Left lung (tissue), 10 donors: Measurements from ENCODE around the gene PHF2. TPM values are rescaled to one million over a fixed set of nuclear protein-coding genes. Genes with fewer than 3 reads are reported as not detected.

ENCODE experiments used
- ATAC-seq: fragments of 200-7000 bp; cut with Tn5 transposase; one replicate; pipeline ENCODE4 v1.9.1; 2020; ENCODE audit warnings: moderate library complexity
- DNase-seq, 4 donors: peaks; one replicate each; pipeline ENCODE4 v3.0.0-alpha.2; 2013 to 2020
- H3K27ac ChIP-seq, 2 donors: fragments of 200-600 bp; sonication (generic) in 1 of 2; one replicate each; pipeline versions ENCODE4 v1.5.0 to v1.8.0; 2020 to 2021
- H3K27me3 ChIP-seq, 2 donors: fragments of 200-600 bp; sonication (generic) in 1 of 2; one replicate each; pipeline versions ENCODE4 v1.5.0 to v1.8.0; 2020 to 2021
- H3K36me3 ChIP-seq, 2 donors: fragments of 200-600 bp; sonication (generic) in 1 of 2; one replicate each; pipeline versions ENCODE4 v1.5.0 to v1.8.0; 2020 to 2021
- H3K4me1 ChIP-seq, 2 donors: fragments of 200-600 bp; one replicate each; pipeline ENCODE4 v1.8.0; 2021
- H3K4me3 ChIP-seq, 2 donors: fragments of 200-600 bp; sonication (generic) in 1 of 2; one replicate each; pipeline versions ENCODE4 v1.5.0 to v1.8.0; 2020 to 2021; ENCODE audit warnings: mild to moderate bottlenecking in 1 of 2
- H3K9me3 ChIP-seq, 2 donors: fragments of 200-600 bp; sonication (generic) in 1 of 2; one replicate each; pipeline versions ENCODE4 v1.5.0 to v1.8.0; 2020 to 2021
- intact Hi-C, 2 donors: fragments of 100-400 bp; cut with DNase I; formaldehyde crosslinking; loops; one replicate each; pipeline versions ENCODE4 v1.11.2 to v1.14.2; 2022
- polyA plus RNA-seq, 6 donors: library from polyadenylated mRNA; unstranded; fragments of 120-200 nt; gene quantifications; one replicate each; pipeline ENCODE4 v1.2.1, GENCODE V29; 2013; ENCODE audit not compliant: insufficient read length in 6 of 6
- total RNA-seq, 2 donors: library from RNA; stranded (reverse); fragmentation: NEBNext Ultra II Directional; extraction: Animal tissue kit (Norgen Biotek cat#: 25700); gene quantifications; one replicate each; pipeline ENCODE4 v1.2.1, GENCODE V29; 2021
- TF ChIP-seq, protein P1 (sequence below), 2 donors: fragments of 200-600 bp; sonication (generic) in 1 of 2; IDR thresholded peaks; one replicate each; pipeline versions ENCODE4 v1.5.0 to v1.8.0; 2021; ENCODE audit warnings: antibody characterized with exemption in 2 of 2
- donor health status: DM: no; HTN: yes; CAD: no.
- donor health status: DM: no; HTN: no; CAD: no.

PHF2 gene
- total and polyA plus RNA-seq, 8 donors, result 29.1 to 53.7 (median 42.3) TPM

DNA sequence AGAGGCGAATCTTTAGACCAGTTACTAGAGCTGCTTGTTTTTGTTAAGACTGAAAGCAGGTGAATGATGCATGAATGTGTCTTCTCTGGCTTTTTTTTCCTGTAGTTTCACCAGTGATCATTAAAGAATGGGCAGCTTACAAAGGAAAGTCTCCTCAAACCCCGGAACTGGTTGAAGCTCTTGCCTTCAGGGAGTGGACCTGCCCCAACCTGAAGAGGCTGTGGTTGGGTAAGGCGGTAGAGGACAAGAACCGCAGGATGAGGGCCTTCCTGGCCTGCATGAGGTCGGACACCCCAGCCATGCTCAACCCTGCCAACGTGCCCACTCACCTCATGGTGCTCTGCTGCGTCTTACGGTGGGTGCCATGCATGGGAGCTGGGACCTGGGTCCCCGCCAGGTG is 33.3 kb upstream of the PHF2 start:
- ATAC-seq (no peak), DNase-seq (no peak)
- H3K9me3 ChIP-seq, result no peaks in the 10 kb centered on the region
- H3K27me3 ChIP-seq, result no peaks in the 10 kb centered on the region
- no peak overlapping the region for H3K4me3 ChIP-seq
- H3K36me3 ChIP-seq, result peaks cover 3 to 77% of the 10 kb centered on the region in 2 donors
- H3K27ac ChIP-seq, result no peak overlapping the region
- H3K4me1 ChIP-seq, result no peaks in the 10 kb centered on the region
- TF ChIP-seq, protein P1, sequence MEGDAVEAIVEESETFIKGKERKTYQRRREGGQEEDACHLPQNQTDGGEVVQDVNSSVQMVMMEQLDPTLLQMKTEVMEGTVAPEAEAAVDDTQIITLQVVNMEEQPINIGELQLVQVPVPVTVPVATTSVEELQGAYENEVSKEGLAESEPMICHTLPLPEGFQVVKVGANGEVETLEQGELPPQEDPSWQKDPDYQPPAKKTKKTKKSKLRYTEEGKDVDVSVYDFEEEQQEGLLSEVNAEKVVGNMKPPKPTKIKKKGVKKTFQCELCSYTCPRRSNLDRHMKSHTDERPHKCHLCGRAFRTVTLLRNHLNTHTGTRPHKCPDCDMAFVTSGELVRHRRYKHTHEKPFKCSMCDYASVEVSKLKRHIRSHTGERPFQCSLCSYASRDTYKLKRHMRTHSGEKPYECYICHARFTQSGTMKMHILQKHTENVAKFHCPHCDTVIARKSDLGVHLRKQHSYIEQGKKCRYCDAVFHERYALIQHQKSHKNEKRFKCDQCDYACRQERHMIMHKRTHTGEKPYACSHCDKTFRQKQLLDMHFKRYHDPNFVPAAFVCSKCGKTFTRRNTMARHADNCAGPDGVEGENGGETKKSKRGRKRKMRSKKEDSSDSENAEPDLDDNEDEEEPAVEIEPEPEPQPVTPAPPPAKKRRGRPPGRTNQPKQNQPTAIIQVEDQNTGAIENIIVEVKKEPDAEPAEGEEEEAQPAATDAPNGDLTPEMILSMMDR (IDR thresholded peaks at IDR 0.05), result no peak
- intact Hi-C loops, result no loop called here

GRCh38 chr9:93546356-93546755 is 30.0 kb upstream of the PHF2 start:
- peaks cover 3 to 84% of the 10 kb centered on the region in 2 donors for H3K36me3 ChIP-seq
- no peak for ATAC-seq

GRCh38 chr9:93549611-93550010 is 26.8 kb upstream of the PHF2 start:
- intact Hi-C loops, result no loop called here
- Histone ChIP-seq H3K27ac (no peak overlapping the region), H3K9me3 (no peaks in the 10 kb centered on the region), H3K4me1 (no peaks in the 10 kb centered on the region), H3K36me3 (peaks cover 0 to 82% of the 10 kb centered on the region in 2 donors), H3K27me3 (no peaks in the 10 kb centered on the region), H3K4me3 (no peak overlapping the region)
- TF ChIP-seq, protein P1 (IDR thresholded peaks at IDR 0.05), result no peak
- ATAC-seq (peak; percentile 71), DNase-seq (no peak)

More at GRCh38 chr9:93546356-93546755, 30.0 kb upstream of the PHF2 start:
- TF ChIP-seq, protein P1 (IDR thresholded peaks at IDR 0.05), result no peak
- no peaks in the 10 kb centered on the region for H3K4me1 ChIP-seq
- intact Hi-C loops, result no loop called here
- H3K27ac ChIP-seq, result no peak overlapping the region
- H3K4me3 ChIP-seq, result no peak overlapping the region
- H3K9me3 ChIP-seq, result no peaks in the 10 kb centered on the region
- no peaks in the 10 kb centered on the region for H3K27me3 ChIP-seq
- DNase-seq, result no peak

- Histone ChIP-seq H3K4me3 (no peak overlapping the region), H3K27ac (no peak overlapping the region), H3K9me3 (no peaks in the 10 kb centered on the region), H3K4me1 (no peaks in the 10 kb centered on the region), H3K36me3 (peaks cover 0 to 84% of the 10 kb centered on the region in 2 donors), H3K27me3 (no peaks in the 10 kb centered on the region)
- intact Hi-C loops, result no loop called here
- DNase-seq (no peak), ATAC-seq (no peak)
- TF ChIP-seq, protein P1 (IDR thresholded peaks at IDR 0.05), result no peak
Measured at GRCh38 chr9:93552923-93553322, 23.5 kb upstream of the PHF2 start.

GRCh38 chr9:93555370-93555769 is 21.0 kb upstream of the PHF2 start:
- peaks cover 3 to 89% of the 10 kb centered on the region in 2 donors for H3K36me3 ChIP-seq
- intact Hi-C loops, result no loop called here

More at GRCh38 chr9:93555370-93555769, 21.0 kb upstream of the PHF2 start:
- H3K27me3 ChIP-seq, result no peaks in the 10 kb centered on the region
- no peaks in the 10 kb centered on the region for H3K9me3 ChIP-seq
- H3K4me1 ChIP-seq, result no peaks in the 10 kb centered on the region
- TF ChIP-seq, protein P1 (IDR thresholded peaks at IDR 0.05), result no peak
- no peak for ATAC-seq
- H3K27ac ChIP-seq, result no peak overlapping the region
- no peak for DNase-seq
- H3K4me3 ChIP-seq, result no peak overlapping the region
